NB4 (cell line): ENCODE measurements around the gene SEPSECS.

Experiments
- CTCF ChIP-seq: IDR thresholded peaks from one replicate; pipeline ENCODE4 v1.5.1; 2012; ENCODE audit warnings: low read depth, low read length
- POLR2A ChIP-seq: IDR thresholded peaks from 2 replicates; pipeline ENCODE4 v1.6.1; 2011; ENCODE audit warnings: mild to moderate bottlenecking; ENCODE audit not compliant: insufficient read length; ENCODE audit errors: extremely low read depth

GRCh38 chr4:25117716-25118472 is 42.4 kb downstream of the SEPSECS start:
- TF ChIP-seq CTCF (no peak), POLR2A (no peak)
